ENCODE data around the gene EPX. TPM values are rescaled to one million over a fixed set of nuclear protein-coding genes. Genes with fewer than 3 reads are reported as not detected.

The EPX gene
- total RNA-seq, 1 experiment from 2014 or later = not detected

GRCh38 chr17:58253082-58253481 is 60.6 kb downstream of the EPX start:
- Mint-ChIP-seq H3K4me1 (peaks cover 5 to 13% of the 10 kb centered on the region in 2 experiments), H3K27ac (no peak overlapping the region), H3K9me3 (peaks cover 9% of the 10 kb centered on the region in 2 experiments), H3K4me3 (no peak overlapping the region), H3K27me3 (ENCODE audit: low read depth) (peaks cover 81% of the 10 kb centered on the region), H3K36me3 (ENCODE audit: insufficient read depth in 1 of 3, low read depth in 3 of 3) (peaks cover 0 to 6% (median 6%) of the 10 kb centered on the region in 3 experiments; a peak in 4 of 7 replicates)
- Histone ChIP-seq H3K9ac (ENCODE audit: extremely low read depth, insufficient read length, low read length) (no peak overlapping the region), H4K20me1 (ENCODE audit: control insufficient read depth, insufficient read depth, insufficient read length) (no peaks in the 10 kb centered on the region), H2BK15ac (ENCODE audit: low read depth, low read length) (no peak overlapping the region), H3K4ac (ENCODE audit: low read depth, low read length) (no peak overlapping the region), H3K4me1 (ENCODE audit: insufficient read depth, low read length) (no peaks in the 10 kb centered on the region; the same call in 1 of the 2 replicates), H3K9me3 (ENCODE audit: control insufficient read depth, low read depth, low read length) (peaks cover 8% of the 10 kb centered on the region), H2BK12ac (ENCODE audit: insufficient read length, low read depth, low read length) (no peak overlapping the region), H3T11ph (ENCODE audit: low read length) (no peak overlapping the region), H4K5ac (ENCODE audit: insufficient read length, low read depth, low read length) (no peak overlapping the region), H4K8ac (replicated peaks; ENCODE audit: insufficient read length, low read depth, low read length) (no peak overlapping the region), H3K27ac (ENCODE audit: insufficient read length, low read depth, low read length) (no peak overlapping the region), H3K23me2 (ENCODE audit: insufficient read length, low read depth, low read length, poor library complexity, severe bottlenecking) (peaks cover 8% of the 10 kb centered on the region), H2BK20ac (ENCODE audit: low read depth, low read length, poor library complexity, severe bottlenecking) (no peak overlapping the region), H3K56ac (ENCODE audit: insufficient read length, low read depth, low read length) (no peak overlapping the region), H2AFZ (ENCODE audit: low read length) (no peak overlapping the region), H2BK5ac (ENCODE audit: insufficient read length, low read length) (no peak overlapping the region), H3K14ac (ENCODE audit: insufficient read depth, low read length) (no peak overlapping the region), H3K18ac (ENCODE audit: insufficient read length, low read depth, low read length) (no peak overlapping the region), H3K4me2 (ENCODE audit: insufficient read depth, insufficient read length, low read length) (no peak overlapping the region), H4K91ac (ENCODE audit: insufficient read length, low read depth, low read length) (no peak overlapping the region), H2AK5ac (ENCODE audit: insufficient read length, low read length) (no peak overlapping the region), H3K79me1 (ENCODE audit: insufficient read depth, low read depth, low read length, poor library complexity, severe bottlenecking) (no peaks in the 10 kb centered on the region), H3K27me3 (ENCODE audit: insufficient read depth, low read length) (peaks cover 32% of the 10 kb centered on the region), H2BK120ac (ENCODE audit: low read depth, low read length, poor library complexity, severe bottlenecking) (no peak overlapping the region), H3K23ac (ENCODE audit: insufficient read length, low read depth, low read length) (no peak overlapping the region), H3K79me2 (ENCODE audit: insufficient read depth, low read length) (no peaks in the 10 kb centered on the region)
- 100% methylated on average over 1 of the region's 3 CpGs for WGBS (ENCODE audit: extremely low coverage, insufficient read length, low lambda C conversion rate)
- no peak for DNase-seq
- TF ChIP-seq, protein P1, sequence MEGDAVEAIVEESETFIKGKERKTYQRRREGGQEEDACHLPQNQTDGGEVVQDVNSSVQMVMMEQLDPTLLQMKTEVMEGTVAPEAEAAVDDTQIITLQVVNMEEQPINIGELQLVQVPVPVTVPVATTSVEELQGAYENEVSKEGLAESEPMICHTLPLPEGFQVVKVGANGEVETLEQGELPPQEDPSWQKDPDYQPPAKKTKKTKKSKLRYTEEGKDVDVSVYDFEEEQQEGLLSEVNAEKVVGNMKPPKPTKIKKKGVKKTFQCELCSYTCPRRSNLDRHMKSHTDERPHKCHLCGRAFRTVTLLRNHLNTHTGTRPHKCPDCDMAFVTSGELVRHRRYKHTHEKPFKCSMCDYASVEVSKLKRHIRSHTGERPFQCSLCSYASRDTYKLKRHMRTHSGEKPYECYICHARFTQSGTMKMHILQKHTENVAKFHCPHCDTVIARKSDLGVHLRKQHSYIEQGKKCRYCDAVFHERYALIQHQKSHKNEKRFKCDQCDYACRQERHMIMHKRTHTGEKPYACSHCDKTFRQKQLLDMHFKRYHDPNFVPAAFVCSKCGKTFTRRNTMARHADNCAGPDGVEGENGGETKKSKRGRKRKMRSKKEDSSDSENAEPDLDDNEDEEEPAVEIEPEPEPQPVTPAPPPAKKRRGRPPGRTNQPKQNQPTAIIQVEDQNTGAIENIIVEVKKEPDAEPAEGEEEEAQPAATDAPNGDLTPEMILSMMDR (conservative IDR thresholded peaks at IDR 0.05) = no peak

Other genes starting within 250 kb of the EPX start
- 6.5 and 7.3 TPM in 2 replicates for gene CUEDC1, start 237.3 kb upstream of the EPX start, total RNA-seq (2021)
- gene VEZF1, start 204.5 kb upstream of the EPX start, total RNA-seq (2021) = 57.7 and 58.1 TPM in 2 replicates
- gene SRSF1, start 185.5 kb upstream of the EPX start, total RNA-seq (2021) = 462 and 470 TPM in 2 replicates
- 38.7 and 39.3 TPM in 2 replicates for gene DYNLL2, start 109.3 kb upstream of the EPX start, total RNA-seq (2021)
- 0.11 and 0.15 TPM in 2 replicates for gene OR4D1, start 44.3 kb upstream of the EPX start, total RNA-seq (2021)
- gene OR4D2, start 25.7 kb upstream of the EPX start, total RNA-seq (2021) = not detected in 2 replicates
- 21.3 and 24.8 TPM in 2 replicates for gene MKS1, start 26.5 kb downstream of the EPX start, total RNA-seq (2021)
- 0.11 and 0.17 TPM in 2 replicates for gene LPO, start 45.9 kb downstream of the EPX start, total RNA-seq (2021)
- gene MPO, start 88.2 kb downstream of the EPX start, total RNA-seq (2021) = not detected in 2 replicates
- 17.3 and 19.0 TPM in 2 replicates for gene TSPOAP1, start 136.1 kb downstream of the EPX start, total RNA-seq (2021)
- 107 and 109 TPM in 2 replicates for gene SUPT4H1, start 159.5 kb downstream of the EPX start, total RNA-seq (2021)
- gene RNF43, start 224.8 kb downstream of the EPX start, total RNA-seq (2021) = 0.42 and 0.72 TPM in 2 replicates

Measured in H9 (cell line).